C4-2B (cell line): ENCODE results near the gene SOWAHB.

Source experiments
- ZFX ChIP-seq: fragments of 450-650 bp; IDR thresholded peaks from 2 replicates; pipeline ENCODE4 v1.6.1; 2017
- TF ChIP-seq, protein P1 (sequence below): fragments of 450-650 bp; conservative IDR thresholded peaks from 2 replicates; pipeline ENCODE4 v1.5.1; 2017; ENCODE audit warnings: mild to moderate bottlenecking

GRCh38 chr4:76879731-76880364 lies 18.1 kb downstream of the SOWAHB start:
- TF ChIP-seq, protein P1, sequence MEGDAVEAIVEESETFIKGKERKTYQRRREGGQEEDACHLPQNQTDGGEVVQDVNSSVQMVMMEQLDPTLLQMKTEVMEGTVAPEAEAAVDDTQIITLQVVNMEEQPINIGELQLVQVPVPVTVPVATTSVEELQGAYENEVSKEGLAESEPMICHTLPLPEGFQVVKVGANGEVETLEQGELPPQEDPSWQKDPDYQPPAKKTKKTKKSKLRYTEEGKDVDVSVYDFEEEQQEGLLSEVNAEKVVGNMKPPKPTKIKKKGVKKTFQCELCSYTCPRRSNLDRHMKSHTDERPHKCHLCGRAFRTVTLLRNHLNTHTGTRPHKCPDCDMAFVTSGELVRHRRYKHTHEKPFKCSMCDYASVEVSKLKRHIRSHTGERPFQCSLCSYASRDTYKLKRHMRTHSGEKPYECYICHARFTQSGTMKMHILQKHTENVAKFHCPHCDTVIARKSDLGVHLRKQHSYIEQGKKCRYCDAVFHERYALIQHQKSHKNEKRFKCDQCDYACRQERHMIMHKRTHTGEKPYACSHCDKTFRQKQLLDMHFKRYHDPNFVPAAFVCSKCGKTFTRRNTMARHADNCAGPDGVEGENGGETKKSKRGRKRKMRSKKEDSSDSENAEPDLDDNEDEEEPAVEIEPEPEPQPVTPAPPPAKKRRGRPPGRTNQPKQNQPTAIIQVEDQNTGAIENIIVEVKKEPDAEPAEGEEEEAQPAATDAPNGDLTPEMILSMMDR = no peak
- TF ChIP-seq ZFX = no peak
